COLO668 (cell line): Measurements from ENCODE around the gene BSN.
"Not testable (repeated sequence)": the region's sequence is repeated elsewhere in the genome, so short reads cannot be mapped to it uniquely, and the experiment has no call there.

Source experiments
- DNase-seq: peaks from one replicate; lab custom pipeline; 2025; ENCODE audit not compliant: unreplicated experiment; lab: John Stamatoyannopoulos, UW

Gene BSN

DNA sequence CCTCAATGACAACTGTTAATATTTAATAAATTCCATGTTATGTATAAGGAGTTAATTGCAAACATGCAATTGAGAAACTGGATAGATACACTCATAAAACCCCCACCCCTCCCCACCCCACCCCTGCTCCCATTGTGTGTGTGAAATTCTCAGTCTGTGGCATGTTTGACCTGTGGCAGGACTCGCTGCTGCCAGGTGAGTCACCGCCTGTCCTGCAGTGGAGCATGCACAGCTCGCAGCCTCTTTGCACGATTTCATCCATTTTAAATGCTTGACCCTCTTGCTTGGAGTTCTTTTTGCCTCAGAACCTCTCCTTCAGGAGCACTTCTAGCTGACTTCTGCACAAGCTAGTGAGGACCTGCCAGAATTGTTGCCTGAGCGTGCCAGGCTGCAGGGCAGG lies 114.6 kb downstream of the BSN start:
- DNase-seq: no peak

- no peak for DNase-seq
Observed at GRCh38 chr3:49669352-49669751, 115.1 kb downstream of the BSN start.

- DNase-seq: no peak
Observed at GRCh38 chr3:49670940-49671290, 116.6 kb downstream of the BSN start.

- DNase-seq: no peak
Observed at GRCh38 chr3:49671291-49672288, 117.3 kb downstream of the BSN start.

- DNase-seq: no peak
Observed at GRCh38 chr3:49673121-49673714, 118.9 kb downstream of the BSN start.

DNA sequence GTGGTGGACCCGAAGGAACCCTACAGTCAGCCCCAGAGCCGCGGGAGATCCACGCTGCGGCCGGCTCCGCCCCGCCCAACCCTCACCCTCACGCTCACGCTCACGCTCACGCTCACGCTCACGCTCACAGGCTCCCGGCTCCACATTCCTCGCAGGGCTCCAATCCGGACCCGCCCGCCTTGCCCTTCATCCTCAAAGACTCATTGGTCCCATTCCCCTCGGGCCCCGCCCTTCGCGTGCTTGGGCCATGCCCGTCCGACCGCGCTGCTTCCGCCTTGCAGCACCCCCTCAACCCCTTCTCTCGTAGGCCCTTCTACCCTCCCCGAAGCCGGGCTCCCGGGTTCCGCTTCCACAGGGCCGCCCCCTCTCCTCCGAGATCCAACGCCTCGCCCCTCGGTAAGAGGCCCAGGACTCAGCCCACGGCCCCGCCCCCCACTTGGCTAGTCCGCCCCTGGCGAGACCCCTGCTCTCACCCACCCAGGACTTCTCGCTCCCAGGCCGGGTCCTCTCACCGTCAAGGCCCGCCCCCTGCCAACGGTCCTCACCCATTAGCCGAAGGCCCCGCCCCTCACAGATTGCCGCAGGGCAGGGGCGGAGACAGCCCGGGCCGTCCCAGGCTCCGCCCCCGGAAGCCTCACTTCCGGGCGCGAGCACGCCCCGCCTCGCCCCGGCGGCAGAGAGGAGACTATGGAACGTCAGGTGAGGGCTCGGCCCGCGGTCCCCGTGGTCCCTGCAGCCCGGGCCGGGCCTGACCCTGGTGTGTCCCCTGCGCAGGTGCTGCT lies 119.6 kb downstream of the BSN start, which contains the start of gene APEH:
APEH (plus strand) TSS at position 637 of the 782 bp plus-strand sequence; CDS start at position 688, 51 bp downstream.
- no peak for DNase-seq

DNA sequence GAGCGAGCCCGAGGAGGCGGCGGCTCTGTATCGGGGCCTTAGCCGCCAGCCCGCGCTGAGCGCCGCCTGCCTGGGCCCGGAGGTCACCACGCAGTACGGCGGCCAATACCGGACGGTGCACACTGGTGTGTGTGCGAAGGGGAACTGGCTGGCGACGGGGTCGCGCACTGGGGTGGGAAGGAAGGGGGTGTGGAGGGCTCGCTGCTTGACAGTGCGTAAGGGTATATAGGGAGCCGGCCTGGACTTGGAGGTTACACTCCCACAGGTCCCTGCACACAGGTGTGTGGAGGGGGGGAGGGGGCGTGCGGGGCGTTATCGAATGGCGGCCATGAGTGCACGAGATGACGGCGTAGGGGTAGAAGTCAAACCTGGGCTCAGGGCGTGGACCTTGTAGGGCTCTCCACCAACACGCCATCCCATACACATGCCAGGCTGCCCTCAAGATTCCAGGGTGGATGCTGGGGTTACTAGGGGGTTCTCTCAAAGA lies 120.3 kb downstream of the BSN start:
- no peak for DNase-seq

GRCh38 chr3:49675912-49676311 lies 121.6 kb downstream of the BSN start:
- DNase-seq: no peak

DNA sequence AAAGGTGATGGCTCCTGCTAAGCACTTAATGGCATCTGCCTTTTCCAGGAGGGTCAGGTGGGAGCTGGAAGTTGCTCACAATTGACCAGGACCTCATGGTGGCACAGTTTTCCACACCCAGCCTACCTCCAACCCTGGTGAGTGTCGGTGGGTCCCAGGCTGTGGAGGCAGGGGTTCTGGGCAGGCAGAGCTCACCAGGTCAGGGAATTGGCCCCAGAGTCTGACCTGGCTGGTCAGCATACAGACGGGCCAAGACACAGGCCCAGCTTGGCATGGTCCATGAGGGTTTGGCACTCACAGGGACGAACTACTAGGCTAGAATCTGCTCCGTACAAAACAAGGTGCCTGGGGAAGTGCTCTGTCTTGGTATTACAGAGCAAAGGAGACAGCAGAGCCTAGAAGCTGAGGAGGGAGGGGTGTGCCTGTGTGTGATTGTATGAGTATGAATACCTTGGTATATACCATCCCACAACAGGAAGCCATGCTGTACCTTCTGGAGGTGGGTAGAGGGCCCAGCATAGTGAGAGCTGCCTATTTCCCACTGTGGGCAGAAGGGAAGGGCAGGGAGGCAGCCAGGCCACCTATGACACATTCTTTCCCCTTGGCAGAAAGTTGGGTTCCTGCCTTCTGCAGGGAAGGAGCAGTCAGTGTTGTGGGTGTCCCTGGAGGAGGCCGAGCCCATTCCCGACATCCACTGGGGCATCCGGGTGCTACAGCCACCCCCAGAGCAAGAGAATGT lies 126.4 kb downstream of the BSN start:
- DNase-seq: no peak

DNA sequence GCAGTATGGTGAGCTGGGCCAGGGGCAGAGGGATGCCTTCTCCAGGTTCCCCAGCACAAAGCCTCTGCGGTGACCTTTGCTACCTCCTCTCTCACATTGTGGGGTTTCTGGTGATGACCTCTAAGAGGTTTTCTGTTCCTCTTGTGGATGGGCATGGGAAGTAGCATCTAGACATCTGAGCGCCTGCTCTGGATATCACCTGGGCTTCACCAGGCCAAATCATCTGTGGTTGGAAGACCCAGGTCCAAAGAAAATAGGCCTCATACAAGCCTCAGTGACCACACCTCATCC lies 126.9 kb downstream of the BSN start:
- no peak for DNase-seq

- DNase-seq: no peak
Observed at GRCh38 chr3:49681543-49681942, 127.3 kb downstream of the BSN start.

- no peak for DNase-seq
Observed at GRCh38 chr3:49683162-49683561, 128.9 kb downstream of the BSN start.

GRCh38 chr3:49684453-49684852 lies 130.2 kb downstream of the BSN start:
- not testable (repeated sequence) for DNase-seq

- DNase-seq: not testable (repeated sequence)
Observed at GRCh38 chr3:49685103-49685502, 130.8 kb downstream of the BSN start.

GRCh38 chr3:49685846-49686245 lies 131.6 kb downstream of the BSN start:
- not testable (repeated sequence) for DNase-seq

GRCh38 chr3:49686346-49686745 lies 132.1 kb downstream of the BSN start:
- not testable (repeated sequence) for DNase-seq

GRCh38 chr3:49686769-49687423 lies 132.6 kb downstream of the BSN start:
- DNase-seq: not testable (repeated sequence)

DNA sequence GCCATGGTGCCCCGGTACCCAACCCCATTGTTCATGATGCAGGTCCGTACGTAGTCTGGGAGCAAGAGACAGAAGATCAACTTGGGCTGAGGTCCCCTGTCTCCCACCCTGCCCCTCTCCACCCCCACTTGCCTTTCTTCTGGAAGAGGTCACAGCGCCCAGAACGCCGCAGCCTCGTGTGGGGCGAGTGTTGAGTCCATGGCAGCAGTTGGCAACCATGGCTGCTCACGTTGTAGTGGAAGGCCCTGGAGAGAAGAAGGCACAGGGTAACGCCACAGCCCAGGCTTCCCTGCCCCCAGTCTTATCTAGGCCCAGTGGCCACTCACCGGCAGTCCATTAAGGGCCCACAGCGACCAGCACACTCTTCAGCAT lies 133.1 kb downstream of the BSN start:
- DNase-seq: not testable (repeated sequence)

GRCh38 chr3:49688338-49689045 lies 134.2 kb downstream of the BSN start:
- DNase-seq: not testable (repeated sequence)
